ENCODE data around the gene PTPRM.

DNA sequence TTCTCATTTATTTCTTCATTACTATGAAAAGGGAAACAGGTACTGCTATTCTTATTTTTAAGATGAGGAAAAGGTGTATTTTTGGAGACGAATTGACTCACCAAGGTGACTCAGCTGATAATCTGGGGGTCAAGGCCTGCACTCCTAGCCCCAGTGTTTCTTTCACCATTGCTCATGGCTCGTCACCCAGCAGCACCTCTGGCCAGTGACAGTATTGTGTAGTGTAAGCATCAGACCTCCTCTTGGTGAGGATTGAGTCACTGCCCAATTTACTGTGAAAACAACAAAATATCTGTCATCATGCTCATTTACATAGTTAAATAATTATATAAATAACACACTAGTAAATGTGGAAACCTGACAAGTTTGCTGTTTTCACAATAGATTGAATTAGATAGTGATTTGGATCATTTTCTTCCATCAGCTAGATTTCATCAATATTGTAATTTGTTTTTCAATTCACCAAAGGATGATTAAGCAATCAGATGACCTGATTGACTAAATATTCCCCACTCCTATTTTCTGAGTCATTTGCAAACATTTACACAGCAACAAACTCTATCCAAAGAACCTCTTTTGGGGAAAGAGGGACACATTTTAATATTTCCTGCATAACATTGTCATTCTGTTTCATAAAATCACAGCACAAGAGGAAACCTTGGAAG, 549.4 kb downstream of the PTPRM start:
- TF ChIP-seq ZNF274 (IDR thresholded peaks at IDR 0.05; ENCODE audit: low read depth, low read length) (no peak), YY1 (IDR thresholded peaks at IDR 0.05; ENCODE audit: insufficient read depth, insufficient read length) (no peak)
